ENCODE data around the gene MAST4.
"Not testable (repeated sequence)": the region's sequence is repeated elsewhere in the genome, so short reads cannot be mapped to it uniquely, and the experiment has no call there.

MAST4 gene

DNA sequence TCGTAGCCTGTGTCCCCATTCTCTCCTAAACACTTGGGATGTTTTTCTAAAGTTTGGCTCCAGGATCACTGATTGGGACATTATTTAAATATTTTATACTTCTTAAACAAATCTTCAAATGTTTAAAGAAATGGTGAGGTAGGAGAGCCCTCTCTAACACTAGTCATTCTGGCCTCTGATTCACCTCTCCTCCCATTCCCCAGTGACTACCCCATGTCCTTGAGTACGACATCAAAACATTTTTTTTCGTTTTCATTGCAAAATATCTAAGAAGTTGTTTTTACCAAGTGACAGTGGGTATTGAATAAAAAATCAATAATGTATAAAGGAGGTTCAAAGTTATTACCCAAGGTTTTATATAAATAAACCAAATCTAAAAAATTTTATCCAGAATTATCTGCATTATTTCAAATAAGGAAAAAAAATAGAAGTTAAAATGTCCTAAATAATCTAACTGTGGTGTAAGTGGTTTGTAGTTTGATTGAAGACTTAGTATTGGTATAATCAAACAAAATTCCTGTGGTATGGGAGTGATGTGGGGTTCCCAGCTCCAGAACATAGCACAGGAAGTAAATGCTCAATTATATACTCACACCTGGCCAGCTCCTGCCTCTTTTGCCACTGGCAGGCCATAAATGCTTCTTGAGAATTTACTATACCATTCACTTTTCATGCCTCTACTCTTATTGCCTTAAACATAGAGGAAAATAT is 51.1 kb downstream of the MAST4 start:
- DNase-seq = no peak

DNA sequence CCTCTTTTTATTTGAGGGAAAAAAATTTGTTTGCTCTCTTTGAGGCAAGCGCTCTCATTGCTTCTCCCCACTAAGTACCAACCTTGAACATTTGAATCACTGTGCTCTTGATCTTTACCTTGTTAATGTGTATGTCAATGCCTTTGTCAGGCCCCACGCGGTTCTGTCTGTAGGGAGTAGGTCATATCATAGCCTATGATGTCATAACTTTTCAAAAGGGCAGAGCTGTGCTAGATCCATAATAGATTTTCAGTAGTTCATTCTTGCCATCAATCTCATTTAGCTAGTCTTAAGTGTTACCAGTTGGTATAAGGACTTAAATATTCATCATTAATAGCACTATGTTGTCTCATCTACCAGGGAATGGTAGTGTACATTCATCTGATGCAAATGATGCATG is 56.6 kb downstream of the MAST4 start:
- no peak for DNase-seq

DNA sequence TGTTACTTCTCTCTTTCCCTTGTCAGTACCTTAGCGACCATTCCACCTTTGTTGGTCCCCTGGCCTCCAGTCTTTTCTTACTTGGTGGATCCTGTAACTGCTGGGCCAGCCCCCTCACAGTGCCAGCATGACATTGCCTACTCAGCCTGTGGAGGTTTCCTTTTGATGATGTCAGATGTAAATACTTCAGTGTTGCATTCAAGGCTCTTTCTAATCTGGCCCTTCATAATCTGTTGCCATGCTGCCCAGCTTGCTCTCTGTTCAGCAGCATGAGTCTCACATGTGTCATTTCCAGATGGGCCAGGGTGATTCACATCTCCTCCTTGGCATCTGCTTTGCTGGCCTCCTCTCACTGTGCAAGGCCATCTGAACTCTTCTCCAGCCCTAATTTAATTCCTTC is 57.1 kb downstream of the MAST4 start:
- DNase-seq = no peak

DNA sequence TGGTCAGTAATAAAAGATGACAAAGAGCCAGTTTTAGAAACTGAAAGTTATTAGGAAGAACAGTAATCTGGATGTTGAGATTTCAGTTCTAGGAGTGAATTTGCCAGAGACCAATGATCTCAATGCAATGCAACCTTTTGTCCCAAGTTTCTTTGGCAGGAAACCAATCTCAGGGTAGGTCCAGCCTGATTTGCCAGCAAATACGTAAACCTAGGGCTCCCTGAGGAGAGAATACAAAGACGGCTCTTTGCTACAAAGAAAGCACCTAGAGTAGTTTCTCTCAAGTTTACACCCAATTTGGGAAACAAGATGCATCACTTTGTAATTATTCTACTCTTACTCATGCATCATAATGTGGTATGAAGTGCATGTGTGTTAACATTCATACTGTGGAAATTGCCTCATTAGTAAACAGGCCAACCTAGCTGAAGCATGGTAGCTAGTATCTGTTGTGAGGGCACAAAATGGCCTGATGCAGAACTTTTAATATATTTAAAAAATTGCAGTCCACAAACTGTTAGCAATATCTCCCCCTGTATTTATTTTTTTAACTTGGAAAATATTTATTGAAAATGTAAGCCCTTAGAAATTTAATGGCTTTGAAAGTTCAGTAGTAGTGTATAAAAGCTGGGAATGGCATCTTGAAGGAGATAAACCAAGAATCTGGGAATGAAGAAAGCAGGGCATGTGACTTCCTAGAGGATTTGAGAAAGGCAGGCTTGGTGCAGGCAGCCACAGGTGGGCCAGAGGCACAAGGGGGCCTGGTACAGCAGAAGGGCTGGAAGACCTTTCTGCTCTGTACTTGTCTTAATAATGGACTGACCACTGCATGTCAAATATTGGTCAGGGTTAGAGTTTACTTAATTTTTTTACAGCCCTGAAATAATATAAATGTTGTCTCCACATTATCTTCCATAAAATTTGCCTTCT is 59.5 kb downstream of the MAST4 start:
- no peak for DNase-seq

DNA sequence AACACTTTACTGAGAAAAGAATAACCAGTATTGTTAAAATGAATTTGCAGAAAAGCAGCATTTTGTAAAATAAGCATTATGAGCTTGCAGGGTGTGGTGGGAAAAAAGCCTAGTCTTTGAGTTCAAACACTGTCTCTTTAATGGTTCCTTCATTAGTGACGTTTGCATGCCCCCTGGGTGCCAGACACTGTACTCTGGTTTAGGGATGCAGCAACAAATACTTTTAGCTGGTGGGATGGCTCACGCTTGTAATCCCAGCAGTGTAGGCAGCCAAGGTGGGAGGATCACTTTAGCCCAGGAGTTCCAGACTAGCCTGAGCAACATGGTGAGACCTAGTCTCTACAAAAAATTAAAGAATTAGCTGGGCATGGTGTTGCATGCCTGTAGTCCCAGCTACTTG is 62.3 kb downstream of the MAST4 start:
- no peak for DNase-seq

DNA sequence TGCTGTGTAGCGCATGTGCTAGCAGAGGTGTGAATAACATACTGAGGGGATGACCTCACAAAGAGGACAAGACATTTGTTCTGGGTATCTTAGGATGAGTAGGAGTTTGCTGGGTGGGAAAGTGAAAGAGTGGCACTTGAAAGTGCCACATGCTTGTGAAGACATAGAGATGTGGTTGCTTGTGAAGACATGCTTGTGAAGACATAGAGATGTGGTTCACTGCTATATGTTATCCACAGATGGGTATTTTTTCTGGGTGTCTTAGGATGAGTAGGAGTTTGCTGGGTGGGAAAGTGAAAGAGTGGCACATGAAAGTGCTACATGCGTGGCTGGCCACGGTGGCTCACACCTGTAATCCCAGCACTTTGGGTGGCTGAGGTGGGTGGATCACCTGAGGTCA is 63.6 kb downstream of the MAST4 start:
- no peak for DNase-seq

DNA sequence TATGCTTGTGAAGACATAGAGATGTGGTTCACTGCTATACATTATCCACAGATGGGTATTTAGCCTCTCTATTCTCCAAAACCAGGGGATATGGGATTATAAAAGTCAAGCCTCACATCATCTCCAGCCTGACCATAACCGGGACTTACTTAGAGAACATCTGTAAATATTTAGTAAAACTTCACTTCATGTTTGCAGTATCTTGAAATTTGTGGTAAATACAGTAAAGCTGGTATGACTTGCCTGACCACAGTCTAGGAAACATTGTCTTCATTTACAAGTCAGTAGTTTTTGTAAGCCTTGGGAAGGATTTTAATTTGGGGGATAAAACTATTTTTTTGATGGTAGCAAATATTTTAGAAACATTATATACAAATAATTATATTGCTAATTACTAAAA is 64.2 kb downstream of the MAST4 start:
- DNase-seq = no peak

DNA sequence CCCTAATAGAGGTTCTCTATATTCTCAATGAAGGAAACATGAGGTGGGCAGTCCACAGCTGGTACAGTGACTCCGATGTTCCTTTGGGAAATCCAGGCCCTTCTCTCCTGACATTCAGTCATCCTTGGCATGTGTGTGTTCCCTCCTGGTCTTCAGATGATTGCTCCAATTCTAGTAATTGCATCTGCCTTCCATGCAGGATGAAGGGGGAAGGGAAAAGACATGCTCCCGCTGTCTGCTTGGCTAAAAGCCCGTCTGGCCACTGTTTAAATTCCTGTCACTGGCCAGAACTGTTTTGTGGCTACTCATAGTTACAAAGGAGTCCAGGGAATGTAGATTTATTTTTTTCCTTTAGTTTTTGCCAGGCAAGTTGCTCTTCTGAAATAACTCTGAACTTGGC is 65.0 kb downstream of the MAST4 start:
- no peak for DNase-seq

DNA sequence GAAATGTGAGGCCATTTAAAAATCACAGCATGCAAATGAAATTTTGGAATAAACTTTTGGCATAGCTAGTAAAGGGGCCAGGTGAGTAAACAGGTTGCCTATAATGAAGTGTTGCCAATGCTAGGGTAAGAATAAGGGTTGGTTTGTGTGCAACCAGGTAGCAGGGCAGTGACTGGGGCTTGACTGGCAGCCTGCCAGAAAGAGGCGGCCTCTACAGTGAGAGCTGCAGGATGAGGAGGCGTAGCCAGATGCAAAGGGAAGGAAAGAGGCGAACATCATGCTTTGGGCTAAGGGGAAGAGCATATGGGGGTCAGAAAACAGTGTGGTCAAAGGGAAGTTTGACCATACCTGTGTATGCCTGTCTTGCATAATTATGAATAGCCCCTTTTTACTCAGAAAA is 70.6 kb downstream of the MAST4 start:
- no peak for DNase-seq

DNA sequence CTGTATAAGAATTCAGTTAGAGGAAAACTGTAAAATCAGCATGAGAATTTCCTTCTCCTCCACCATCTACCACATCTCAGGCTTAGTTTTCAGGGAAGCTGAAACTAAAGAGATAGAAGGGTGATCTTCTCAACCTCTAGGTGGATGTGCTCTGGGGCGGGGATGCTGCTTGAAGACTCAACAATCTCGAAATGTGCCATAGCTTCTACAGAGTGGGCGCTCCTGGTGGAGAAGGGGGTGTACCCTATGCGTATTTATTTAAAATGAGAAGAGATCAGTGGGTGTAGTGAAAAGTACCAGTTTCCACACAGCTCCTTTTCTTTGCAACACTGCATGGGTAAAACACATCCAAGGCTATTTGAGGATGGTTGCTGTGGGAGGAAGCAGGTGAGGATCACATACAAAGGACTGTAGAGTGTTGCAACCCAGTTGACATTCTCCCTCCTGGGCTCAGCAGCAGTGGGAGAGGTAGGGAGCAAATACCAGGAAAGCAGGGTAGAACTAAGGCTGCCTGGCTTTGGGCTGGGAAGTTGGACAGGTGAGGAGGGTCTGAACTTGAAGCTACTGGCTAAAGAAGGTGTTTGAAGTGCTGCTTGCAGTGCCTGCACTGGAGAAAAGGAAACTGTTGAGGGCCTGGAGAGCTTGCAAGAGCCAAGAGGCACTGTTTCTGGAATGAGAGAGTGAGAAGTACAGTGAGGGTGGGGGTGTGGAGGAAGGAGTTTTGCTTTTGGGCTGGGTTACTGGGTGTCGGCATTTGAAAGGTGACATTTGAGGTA is 73.1 kb downstream of the MAST4 start:
- DNase-seq = no peak

DNA sequence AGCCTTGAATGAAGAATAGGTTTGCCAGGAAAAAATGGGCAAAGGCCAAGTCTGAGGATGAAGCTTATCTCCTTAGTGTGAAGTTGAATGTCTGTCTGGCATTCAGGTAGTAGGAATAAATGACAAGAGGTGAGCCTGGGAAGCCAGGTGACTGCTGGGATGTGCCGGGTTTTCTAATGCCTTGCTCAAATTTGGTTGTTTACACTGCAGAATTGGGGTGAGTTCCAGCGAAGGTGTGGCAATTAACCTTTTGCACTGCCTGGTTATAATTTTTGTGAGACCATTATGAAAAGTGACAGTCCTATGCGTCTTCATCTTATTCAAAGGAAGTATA is 73.6 kb downstream of the MAST4 start:
- no peak for DNase-seq

DNA sequence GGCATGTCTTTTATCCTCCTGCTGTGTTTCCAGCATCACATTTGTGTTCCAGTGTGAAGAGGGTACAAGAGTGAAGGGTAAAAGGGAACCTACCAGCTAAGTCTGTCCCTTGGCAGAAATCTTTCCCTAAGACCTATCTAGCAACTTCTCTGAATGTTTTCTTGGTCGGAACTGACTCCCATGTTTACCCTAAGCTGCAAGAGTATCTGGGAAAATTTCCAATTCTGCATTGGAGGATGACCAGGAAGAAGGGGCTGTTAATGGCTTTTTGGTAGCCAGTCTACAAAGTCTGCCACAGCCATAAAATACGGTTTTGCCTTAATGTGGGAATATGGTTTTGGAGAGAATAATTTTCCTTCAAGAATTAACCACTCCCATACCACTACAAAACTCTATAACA is 75.1 kb downstream of the MAST4 start:
- DNase-seq = no peak

DNA sequence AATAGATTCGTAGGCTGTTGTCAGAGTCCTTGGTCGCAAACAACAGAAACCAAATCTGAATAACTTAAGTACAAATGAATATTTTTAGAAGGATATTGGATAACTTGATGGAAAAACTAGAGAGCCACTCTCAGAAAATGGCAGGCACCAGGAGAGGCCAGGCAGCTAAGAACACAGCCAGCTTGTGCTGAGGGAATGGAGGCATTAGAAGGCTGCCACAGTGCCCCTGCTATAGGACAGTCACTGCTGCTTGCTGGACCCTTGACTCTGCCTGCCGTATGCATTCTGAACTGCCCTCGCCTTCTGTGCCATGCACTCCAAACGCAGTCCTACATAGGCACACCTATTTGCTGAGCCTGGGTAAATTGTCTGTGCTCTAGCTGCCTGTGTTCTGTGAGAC is 78.6 kb downstream of the MAST4 start:
- DNase-seq = no peak

DNA sequence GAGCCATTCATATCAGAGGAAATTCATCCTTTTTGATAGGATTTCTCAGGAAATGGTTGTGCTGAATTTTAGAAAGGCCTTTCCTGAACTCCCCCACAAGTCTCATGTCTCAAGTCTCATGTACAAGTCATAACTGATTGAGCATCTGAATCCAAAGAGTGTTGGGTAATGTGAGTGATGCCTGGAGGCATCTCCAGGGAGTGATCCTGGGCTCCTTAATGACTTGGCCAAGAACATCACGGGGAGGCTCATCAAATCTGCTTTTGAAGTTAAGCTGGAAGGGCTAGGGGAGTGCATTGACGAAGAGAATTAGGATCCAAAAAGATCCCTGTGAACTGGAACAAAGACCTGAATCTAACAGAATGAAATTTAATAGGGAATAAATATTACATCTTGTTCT is 79.2 kb downstream of the MAST4 start:
- DNase-seq = no peak

DNA sequence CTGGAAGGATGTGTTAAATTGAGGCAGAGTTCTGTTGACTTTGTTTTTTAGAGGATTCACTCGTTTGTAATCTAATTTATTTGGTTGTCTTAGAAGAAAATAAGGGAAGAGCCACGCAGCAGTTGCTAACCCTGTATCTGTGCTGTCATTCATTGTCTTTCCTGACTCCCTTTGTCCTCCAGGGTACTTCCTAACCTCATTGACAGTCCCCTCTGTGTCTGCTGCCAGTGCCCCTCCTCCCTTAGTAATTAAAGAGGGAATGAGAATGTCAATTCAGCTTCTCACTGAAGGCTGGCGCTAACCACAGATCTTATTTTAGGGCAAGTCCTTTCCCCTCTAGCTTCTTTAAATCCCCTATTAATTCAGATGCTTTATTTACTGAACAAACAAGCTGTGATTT is 84.0 kb downstream of the MAST4 start:
- DNase-seq = no peak

DNA sequence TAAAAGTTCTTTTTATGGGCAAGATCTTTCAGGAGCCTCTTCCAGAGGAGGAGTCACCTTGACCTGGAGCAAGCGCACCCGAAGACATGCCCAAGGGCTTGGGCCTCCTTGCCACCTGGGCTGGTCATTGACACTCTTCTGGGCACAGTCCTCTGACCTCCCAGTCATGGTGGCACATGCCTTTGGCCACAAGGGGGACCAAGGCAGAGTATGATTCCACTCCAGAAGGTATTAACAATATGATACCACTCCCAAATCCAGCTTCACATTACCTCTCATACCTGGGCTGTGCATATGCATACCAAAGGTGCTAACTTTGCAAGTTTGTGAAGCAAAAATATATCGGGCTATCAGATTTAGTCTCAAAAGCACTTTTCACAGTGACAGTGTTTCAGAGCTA is 84.6 kb downstream of the MAST4 start:
- DNase-seq = no peak

DNA sequence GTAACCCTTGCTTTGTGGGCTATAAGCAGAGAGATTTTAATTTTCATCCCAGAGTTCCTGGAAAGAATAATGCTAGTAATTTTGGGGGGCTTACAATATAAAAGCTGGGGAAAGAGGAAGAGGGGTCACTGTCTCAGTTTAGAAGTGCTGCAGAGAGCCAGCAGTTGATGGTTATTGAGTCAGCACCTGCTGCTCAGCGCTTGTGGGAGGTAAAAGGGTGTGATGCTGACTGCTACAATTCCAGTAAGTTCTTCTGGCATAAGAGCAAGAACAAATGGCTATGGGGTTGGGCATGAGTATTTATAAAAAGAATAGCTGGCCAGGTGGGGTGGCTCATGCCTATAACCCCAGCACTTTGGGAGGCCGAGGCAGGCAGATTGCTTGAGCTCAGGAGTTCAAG is 88.5 kb downstream of the MAST4 start:
- no peak for DNase-seq

DNA sequence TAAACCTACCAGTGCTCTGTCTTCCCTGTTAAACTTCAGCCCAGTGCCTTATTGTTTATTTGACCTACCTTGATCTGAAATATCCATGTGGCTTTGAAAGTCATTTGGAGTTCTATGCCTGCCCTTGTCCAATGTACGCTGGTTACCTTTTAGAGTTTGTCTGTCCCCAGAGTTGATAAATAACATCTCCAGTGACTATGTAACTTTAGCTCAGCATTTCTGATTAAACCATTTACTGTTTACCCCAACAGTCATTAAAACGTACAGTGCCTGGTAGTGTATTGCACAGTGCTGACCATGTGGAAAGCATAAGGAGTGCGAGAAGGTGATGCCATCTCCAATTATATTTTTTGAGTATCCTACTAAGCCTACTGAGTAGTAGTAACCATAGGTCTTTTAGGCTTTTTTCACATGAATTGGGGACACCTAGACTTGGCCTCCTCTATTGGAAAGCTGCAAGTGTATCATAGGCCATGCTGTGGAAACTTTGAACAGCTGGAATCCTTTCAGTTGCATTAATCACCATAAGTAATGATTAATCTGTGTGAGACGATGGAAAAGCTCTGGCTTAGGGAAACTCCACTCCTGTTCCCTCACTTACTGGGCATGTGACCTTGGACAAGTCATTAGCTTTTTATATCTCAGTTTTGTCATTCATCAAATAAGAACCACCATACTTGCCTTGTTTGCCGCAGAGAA is 93.5 kb downstream of the MAST4 start:
- DNase-seq = no peak

DNA sequence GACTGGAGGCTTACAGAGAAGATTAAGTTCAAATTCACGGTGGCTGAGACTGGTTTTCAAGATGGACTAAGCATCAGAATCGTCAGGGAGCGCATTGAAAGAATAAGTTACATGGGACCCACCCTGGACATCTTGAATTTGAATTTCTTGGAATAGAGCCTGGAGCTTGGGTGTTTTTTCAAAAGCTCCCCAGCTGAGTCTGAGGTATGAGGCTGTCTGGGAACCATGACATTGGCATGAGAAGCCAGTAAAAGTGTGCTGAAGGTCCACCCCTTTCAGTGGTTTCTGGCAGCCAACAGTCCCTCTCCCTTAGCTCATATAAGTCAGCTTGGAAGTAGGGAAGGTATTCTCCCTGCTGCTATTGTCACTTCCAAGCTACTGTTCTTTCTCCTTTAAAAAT is 97.8 kb downstream of the MAST4 start:
- no peak for DNase-seq

DNA sequence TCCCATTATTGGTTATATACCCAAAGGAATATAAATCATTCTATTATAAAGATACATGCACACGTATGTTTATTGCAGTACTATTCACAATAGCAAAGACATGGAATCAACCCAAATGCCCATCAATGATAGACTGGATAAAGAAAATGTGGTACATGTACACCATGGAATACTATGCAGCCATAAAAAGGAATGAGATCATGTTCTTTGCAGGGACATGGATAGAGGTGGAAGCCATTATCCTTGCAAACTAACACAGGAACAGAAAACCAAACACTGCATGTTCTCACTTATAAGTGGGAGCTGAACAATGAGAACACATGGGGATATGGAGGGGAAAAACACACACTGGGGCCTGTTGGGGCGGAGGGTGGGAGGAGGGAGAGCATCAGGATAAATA is 99.6 kb downstream of the MAST4 start:
- DNase-seq = not testable (repeated sequence)

DNA sequence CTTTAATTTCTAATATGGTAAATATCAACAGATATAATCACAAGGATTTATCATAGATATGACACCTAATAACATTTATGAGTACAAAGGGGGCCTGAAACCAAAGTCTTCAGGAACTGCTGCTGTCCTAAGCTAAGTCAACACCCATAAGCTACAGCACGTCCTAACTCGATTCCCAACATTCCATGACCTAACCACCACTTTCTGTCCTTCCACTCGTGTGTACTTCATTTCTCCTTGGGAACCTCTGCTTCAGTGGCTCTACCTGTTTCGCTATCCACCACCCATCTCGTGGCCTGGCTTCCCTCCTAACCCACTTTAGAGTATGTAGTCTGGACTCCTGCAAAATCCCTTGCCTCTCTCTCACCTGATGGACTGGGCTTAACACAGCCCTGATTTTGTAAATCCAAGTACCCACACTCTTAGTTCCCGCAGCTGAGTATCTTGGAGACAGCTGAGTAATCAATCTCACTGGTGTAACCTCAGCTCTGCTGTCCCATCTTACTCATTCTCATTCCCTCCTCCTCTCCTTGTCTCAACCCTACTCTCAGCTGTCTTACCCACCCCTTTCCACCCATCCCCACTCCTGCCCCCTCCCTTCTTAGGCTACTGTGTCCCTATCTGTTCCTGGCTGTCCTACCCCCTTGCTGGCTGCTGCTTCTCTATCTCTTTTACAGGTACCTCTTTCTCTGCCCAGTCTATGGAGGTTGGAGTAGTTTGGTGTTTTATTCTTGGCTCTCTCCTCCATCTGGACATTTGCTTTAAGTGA is 101.8 kb downstream of the MAST4 start:
- DNase-seq = no peak

DNA sequence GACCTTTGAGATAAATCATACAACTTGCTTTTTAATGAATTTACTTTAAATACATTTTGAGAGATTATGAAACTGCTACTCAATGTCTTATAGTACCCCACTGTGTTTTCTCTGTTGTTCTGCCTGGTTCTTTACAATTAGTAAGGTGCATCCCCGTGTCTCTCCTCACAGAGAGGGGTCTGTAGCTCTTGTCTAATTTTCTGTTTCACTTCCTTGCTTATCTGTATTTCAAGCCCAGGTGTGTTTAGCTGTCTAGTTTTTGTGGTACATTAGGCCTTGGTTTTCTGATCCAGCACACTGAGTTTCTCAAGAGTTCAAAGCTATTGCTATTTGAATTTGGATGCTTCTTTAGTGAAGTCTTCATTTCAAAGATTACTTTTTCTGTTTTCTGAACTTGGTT is 105.1 kb downstream of the MAST4 start:
- no peak for DNase-seq

Data from NCI-H446 treated with DMSO at 0.1 percent for 48 hours (cell line).